GM19238 (cell line): ENCODE data around the gene CDS1.
"Not testable (repeated sequence)": the region's sequence is repeated elsewhere in the genome, so short reads cannot be mapped to it uniquely, and the experiment has no call there.

Experiments
- DNase-seq: peaks from one replicate; pipeline ENCODE4 v3.0.0; 2011; ENCODE audit warnings: low spot score; ENCODE audit not compliant: insufficient read length

CDS1 gene

DNA sequence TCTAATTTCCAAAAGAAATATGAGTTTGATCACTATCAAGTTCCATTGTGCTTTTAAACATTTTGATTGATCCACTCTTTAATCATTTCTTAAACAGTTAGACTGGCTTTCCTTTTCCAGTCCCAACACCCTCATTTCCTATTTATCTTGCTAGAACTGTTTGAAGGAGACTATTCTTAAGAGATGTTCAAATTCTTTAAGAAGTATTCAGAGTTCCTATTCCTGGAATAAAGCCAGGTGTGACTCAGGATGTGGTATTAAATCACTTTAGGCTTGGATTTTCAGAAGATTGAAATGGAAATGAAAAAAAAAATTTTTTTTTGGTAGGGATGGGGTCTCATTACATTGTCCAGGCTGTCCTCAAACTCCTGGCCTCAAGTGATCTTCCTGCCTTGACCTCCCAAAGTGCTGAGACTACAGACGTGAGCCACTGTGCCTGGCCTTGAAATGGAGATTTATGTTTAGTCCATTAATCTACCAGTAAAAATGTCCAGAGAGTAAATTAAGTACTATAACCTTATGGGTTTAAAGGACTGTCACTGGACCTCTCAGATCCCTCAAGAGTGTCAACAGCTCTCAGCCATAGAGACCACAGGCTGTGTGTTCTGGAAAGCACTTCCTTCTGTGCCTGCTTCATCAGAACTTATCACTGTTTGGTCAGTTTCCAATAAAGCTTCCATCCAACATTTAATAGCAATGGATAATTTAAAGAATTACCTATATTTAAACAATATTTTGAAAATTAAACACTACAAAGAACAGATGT is 90.7 kb downstream of the CDS1 start:
- DNase-seq = no peak

- DNase-seq = no peak
Observed at GRCh38 chr4:84677093-84677492, 94.2 kb downstream of the CDS1 start.

DNA sequence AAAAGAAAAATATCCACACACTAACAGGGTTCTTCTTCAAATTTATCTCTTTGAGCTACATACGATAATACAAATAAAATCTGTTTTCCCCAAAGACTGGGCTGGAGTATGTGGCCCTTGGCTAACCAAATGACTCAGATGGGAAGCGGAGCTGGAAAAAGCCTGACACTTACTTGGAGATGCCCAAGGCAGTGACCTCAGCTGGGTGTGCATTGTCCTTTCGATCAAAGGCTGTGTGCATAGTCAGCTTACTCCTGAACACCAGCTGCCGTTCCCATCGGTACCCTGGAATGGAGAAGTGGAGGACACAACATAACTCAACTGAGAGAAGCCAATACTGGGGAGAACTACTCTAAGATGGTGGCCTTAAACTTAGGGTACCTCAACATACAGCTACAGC is 95.1 kb downstream of the CDS1 start:
- DNase-seq = no peak

DNA sequence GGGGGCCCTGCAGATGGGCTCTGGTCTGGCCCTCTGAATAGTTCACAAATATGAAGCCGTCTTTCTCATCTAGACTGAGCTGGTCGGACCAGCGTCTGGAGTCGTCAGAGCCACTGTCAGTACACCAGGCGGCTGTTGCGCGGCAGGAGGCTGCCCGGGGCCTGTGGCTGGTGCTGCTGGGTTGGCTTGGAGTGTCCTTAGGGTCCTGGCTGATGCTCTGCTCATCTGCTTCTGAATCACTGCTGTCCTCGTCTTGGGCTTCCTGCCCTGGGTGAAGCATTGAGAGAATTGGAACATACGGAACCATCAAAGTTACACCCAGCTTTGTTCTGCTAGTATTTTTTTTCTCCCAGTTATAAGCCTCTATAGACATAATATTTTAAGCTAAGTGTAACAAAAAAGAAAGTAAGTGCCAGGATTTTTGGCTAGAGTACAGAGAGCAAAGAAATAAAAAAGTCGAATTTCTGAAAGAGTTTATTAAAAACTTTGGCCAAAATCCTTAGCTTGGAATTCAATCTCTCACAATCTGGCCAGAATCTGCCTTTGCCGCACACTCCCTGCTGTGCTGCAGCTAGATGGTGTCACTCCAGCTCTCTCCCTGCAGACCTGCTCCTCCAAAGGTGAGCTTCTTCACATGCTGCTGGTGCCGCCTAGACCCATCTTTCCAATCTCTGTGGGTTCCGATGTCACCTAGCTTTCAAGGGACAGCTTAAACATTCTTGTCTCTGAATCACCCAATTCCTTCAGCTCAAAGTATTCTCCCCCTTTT is 96.2 kb downstream of the CDS1 start:
- DNase-seq = no peak

DNA sequence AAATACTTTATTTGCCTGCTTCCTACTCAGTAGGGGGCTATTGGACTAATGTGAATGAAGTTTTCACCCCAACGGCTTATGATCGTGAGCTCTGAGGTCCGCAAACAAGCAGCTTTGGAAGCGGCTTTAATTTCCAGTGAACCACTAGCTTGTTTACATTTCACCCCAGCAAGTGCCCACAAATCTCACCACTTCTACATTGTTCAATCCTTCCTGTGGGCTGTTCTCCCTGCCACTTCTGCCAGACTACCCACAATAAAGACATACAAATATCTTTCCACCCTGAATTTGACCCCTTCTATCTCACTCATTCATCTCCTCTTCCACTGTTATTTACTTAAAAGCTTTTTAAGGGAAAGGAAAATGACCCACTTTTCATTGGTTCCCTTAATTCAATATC is 98.0 kb downstream of the CDS1 start:
- no peak for DNase-seq

- DNase-seq = no peak
Observed at GRCh38 chr4:84681486-84682274, 98.8 kb downstream of the CDS1 start.

DNA sequence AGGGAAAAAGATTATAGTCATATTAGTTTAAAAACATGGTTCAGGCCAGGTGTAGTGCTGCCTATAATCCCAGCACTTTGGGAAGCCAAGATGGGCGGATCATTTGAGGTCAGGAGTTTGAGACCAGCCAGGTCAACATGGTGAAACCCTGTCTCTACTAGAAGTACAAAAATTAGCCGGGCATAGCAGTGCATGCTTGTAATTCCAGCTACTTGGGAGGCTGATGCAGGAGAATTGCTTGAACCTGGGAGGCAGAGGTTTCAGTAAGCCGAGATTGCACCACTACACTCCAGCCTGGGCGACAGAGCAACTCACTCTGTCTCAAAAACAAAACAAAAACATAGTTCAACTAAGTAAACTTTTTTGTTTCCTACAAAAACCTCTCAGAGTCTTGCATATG is 99.7 kb downstream of the CDS1 start:
- DNase-seq = not testable (repeated sequence)

DNA sequence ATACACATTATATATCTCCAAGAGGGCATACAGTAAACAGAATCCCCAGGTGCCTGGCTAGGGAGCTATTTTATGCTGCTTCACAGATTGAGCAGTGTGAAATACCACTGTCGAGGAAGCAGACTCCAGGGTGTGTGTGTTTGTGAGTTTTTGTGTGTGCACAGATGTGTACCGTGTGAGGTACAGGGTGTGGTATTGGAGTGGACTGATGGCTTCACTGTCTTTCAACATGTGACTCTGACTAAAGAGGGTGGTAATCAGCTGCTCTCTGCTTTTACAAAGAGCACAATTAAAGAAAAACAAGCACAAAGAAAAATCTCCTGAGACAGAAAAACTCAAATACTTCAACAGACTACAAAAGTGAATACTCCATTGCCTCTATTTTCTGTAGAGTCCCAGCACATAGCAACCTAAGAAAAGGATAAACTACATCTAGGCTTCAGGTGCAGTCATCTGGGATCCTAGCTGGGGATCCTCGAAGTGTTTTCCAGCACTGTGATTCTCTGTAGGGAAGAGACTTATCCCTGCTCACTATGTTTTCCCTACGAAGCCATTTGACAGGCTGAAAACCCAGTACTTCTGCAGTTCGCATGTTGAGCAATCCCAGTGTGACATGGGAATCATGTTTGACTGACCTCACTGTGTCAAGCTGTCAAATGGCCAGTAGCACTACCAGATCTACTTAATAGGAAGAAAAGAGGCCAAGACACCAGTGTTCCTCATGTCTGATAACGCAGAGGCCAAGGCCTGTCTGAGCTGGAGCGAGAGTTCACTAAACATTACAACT is 100.3 kb downstream of the CDS1 start:
- DNase-seq = no peak

GRCh38 chr4:84684361-84684760 is 101.4 kb downstream of the CDS1 start:
- DNase-seq = no peak

GRCh38 chr4:84685105-84685504 is 102.2 kb downstream of the CDS1 start:
- DNase-seq = no peak

- DNase-seq = no peak
Observed at GRCh38 chr4:84688605-84689004, 105.7 kb downstream of the CDS1 start.

- no peak for DNase-seq
Observed at GRCh38 chr4:84689197-84689596, 106.3 kb downstream of the CDS1 start.

DNA sequence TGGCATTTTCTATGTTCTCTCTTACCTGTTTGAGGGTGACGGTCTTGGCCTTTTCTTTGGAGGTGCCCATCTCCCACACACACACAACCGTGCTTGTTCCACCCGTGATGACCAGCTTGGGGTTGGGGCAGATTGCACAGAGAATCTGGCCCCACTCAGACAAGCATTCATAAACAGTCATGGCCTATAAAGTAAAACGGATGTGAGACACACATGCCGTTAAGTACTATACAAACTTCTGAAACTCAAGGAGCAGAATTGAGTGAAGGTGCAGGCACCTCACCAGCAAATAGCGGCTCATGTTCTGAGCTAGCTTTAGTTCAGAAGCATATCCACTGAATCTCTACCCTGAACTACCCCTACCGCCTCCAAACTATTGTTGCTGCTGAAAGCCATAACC is 107.6 kb downstream of the CDS1 start:
- no peak for DNase-seq

DNA sequence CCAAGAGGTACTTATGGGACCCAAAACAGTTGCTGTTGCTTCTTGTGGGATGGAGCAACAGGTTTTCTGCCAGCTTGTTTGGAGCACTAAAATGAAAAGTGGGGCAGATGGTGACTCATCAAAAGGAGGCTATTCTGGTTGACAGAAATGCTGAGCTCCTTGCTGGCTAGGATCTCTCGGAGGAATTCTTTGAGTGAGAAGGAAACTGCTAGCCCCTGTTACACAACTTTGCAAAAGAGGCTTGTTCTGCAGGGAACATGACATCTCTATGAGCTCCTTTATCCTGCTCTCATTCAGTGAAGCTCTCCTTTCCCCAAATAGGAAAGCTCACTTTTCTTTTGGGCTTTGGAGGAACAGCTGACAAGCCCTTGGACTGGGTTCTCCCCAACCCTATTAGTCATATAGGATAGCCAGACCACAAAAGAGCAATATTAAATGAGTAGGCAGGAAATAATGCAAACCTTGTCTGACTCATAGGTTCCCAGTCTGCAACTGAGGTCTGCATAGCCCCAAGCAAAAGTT is 108.3 kb downstream of the CDS1 start:
- no peak for DNase-seq

- no peak for DNase-seq
Observed at GRCh38 chr4:84691800-84692199, 108.9 kb downstream of the CDS1 start.

GRCh38 chr4:84697159-84697558 is 114.2 kb downstream of the CDS1 start:
- no peak for DNase-seq

DNA sequence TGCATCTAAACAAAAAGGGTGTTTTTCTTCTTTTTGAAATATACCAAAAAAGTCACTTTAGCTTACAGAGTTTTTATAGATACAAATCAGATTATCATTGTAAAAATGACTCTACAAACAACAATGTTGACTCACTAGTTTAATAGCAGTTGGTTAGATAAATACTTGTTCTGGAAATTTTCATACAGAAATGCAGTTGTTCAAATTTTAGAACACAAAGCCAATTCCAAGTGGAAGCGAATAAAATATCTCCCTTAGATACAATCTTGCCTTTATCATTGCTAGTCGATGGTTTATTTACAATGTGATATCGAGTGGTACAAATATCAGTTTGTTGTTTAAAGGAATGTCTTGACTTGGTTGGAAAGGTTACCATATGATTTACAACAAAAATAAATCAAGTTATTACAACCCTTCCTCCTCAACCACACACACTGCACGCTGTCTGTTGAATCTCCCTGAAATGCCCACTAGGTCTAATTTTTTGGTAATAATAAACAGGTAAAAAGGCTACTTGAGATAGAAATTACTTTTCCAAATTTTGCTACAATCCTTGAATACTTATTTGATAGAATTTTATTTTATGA is 114.8 kb downstream of the CDS1 start:
- no peak for DNase-seq

DNA sequence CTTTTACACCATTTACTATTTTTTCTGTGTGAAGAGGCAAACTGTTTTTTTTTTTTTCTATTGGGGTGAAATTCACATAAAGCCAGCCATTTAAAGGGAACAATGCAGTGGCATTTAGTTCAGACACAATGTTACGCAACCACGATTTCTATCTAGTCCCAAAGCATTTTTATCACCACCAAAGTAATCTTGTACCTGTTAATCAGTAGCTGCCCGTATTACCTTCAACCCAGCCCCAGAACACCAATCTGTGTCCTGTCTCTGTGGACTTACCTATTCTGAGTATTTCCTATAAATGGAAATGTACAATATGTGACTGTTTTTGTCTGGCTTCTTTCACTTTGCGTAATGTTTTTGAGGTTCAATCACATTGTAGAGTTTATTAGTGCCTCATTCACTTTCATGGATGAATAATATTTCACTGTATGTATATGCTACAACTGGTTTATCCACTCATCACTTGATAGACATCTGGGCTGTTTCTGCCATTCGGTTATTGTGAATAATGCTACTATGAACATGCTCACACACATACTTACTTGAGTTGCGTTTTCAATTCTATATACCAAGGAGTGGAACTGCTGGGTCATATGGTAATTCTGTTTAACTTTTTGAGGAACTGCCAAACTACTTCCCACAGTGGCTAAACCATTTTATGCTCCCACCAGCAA is 116.2 kb downstream of the CDS1 start:
- DNase-seq = no peak
